Endothelial cell of umbilical vein (primary cell): ENCODE measurements around the gene MYLK. TPM values are rescaled to one million over a fixed set of nuclear protein-coding genes. Genes with fewer than 3 reads are reported as not detected.
A peak's percentile ranks its signal among the peaks of the same experiment; 100 is the strongest.

Source experiments
- BruUV-seq: library from RNA; stranded (reverse); fragments of 400-500 nt; replicated peaks from 2 replicates; lab custom pipeline; 2021; lab: Mats Ljungman, UMichigan
- CTCF ChIA-PET: fragments of 300-600, 350-600 bp; sonication (Branson Sonifier 250); formaldehyde crosslinking; loops from one replicate; lab custom pipeline; 2021; ENCODE audit warnings: antibody characterized with exemption, inconsistent platforms; lab: Charles Lee
- POLR2A ChIA-PET: fragments of 300-600, 350-600 bp; sonication (Branson Sonifier 250); formaldehyde crosslinking; loops from one replicate; lab custom pipeline; 2021; ENCODE audit warnings: antibody characterized with exemption, inconsistent platforms; lab: Charles Lee
- DNase-seq: peaks from one replicate; pipeline ENCODE4 v3.0.0-alpha.2; 2011; ENCODE audit warnings: low read depth, low spot score
- FAIRE-seq: peaks from 2 replicates; lab custom pipeline; 2011; peaks lifted over from hg19 to GRCh38; lab: Jason Lieb, UNC
- H2AFZ ChIP-seq: 2 replicates; pipeline ENCODE4 v1.6.0; 2012; ENCODE audit warnings: low read depth, low read length, control low read depth, inconsistent platforms
- H3K27ac ChIP-seq: 2 replicates; pipeline ENCODE4 v1.5.1; 2011; ENCODE audit warnings: low read depth, mild to moderate bottlenecking, control low read depth, low read length, moderate library complexity; ENCODE audit not compliant: insufficient read depth
- H3K27me3 ChIP-seq, 2 experiments: 2 replicates each; pipeline versions ENCODE4 v1.6.0 to v1.6.1; 2011; ENCODE audit warnings: low read length in 2 of 2, mixed read lengths in 1 of 2; ENCODE audit not compliant: control insufficient read depth in 2 of 2, insufficient read depth in 2 of 2
- H3K36me3 ChIP-seq, 2 experiments: 2 replicates in 1 of 2; 3 replicates in 1 of 2; pipeline ENCODE4 v1.5.1; 2011; ENCODE audit warnings: low read length in 2 of 2, mild to moderate bottlenecking in 1 of 2, moderate library complexity in 1 of 2; ENCODE audit not compliant: control insufficient read depth in 2 of 2, insufficient read depth in 2 of 2; ENCODE audit errors: extremely low read depth in 1 of 2
- H3K4me1 ChIP-seq: 3 replicates; pipeline ENCODE4 v1.5.1; 2011; ENCODE audit warnings: mild to moderate bottlenecking, low read length; ENCODE audit not compliant: control insufficient read depth, insufficient read depth; ENCODE audit errors: extremely low read depth
- H3K4me2 ChIP-seq: 2 replicates; pipeline ENCODE4 v1.6.1; 2011; ENCODE audit warnings: low read length, control low read depth, mixed read lengths; ENCODE audit not compliant: insufficient read depth
- H3K4me3 ChIP-seq, 3 experiments: fragments of 200-600 bp in 1 of 3; sonication (generic), shearing (Covaris generic) in 1 of 3; replicated peaks in 1 of 3; 2 replicates each; pipeline ENCODE4 v1.5.1; 2011 to 2016; ENCODE audit warnings: control low read depth in 3 of 3, low read length in 3 of 3, mild to moderate bottlenecking in 2 of 3, inconsistent platforms in 1 of 3, low read depth in 1 of 3, moderate library complexity in 1 of 3; ENCODE audit not compliant: insufficient read depth in 1 of 3
- H3K79me2 ChIP-seq: 2 replicates; pipeline ENCODE4 v1.6.0; 2012; ENCODE audit warnings: low read length, inconsistent platforms; ENCODE audit not compliant: control insufficient read depth, insufficient read depth
- H3K9ac ChIP-seq: replicated peaks from 2 replicates; pipeline ENCODE3; 2011; ENCODE audit warnings: low read length, control low read depth; ENCODE audit not compliant: insufficient read depth; ENCODE audit errors: extremely low read depth
- H3K9me1 ChIP-seq: replicated peaks from 3 replicates; pipeline ENCODE4 v1.6.0; 2011; ENCODE audit warnings: mild to moderate bottlenecking, low read length; ENCODE audit not compliant: control insufficient read depth, insufficient read depth; ENCODE audit errors: extremely low read depth
- H3K9me3 ChIP-seq: replicated peaks from 2 replicates; pipeline ENCODE4 v1.5.1; 2012; ENCODE audit warnings: low read length, inconsistent platforms; ENCODE audit not compliant: control insufficient read depth, insufficient read depth
- H4K20me1 ChIP-seq: replicated peaks from 2 replicates; pipeline ENCODE3; 2011; ENCODE audit warnings: mild to moderate bottlenecking, low read length; ENCODE audit not compliant: control insufficient read depth, insufficient read depth; ENCODE audit errors: extremely low read depth
- CTCF ChIP-seq, 2 donors: IDR thresholded peaks; 1 replicate in 1 of 2; 2 replicates in 1 of 2; pipeline ENCODE4 v1.5.1; 2011; ENCODE audit warnings: low read length in 2 of 2, mild to moderate bottlenecking in 2 of 2, moderate library complexity in 2 of 2, control low read depth in 1 of 2, inconsistent platforms in 1 of 2, low read depth in 1 of 2; ENCODE audit not compliant: insufficient read depth in 1 of 2; ENCODE audit errors: extremely low read depth in 1 of 2
- EZH2 ChIP-seq: IDR thresholded peaks from 2 replicates; pipeline ENCODE4 v1.6.1; 2012; ENCODE audit warnings: borderline replicate concordance, low read depth, mild to moderate bottlenecking, moderate library complexity, low read length, inconsistent platforms; ENCODE audit not compliant: severe bottlenecking
- FOS ChIP-seq: IDR thresholded peaks from 2 replicates; pipeline ENCODE4 v1.6.1; 2011; ENCODE audit warnings: mild to moderate bottlenecking, low read length, moderate library complexity, borderline replicate concordance; ENCODE audit not compliant: insufficient read depth
- GATA2 ChIP-seq: IDR thresholded peaks from 2 replicates; pipeline ENCODE4 v1.7.0; 2011; ENCODE audit warnings: low read depth, mild to moderate bottlenecking, moderate library complexity, mixed read lengths, low read length; ENCODE audit not compliant: insufficient read length, insufficient read depth
- JUN ChIP-seq: IDR thresholded peaks from 2 replicates; pipeline ENCODE4 v1.6.1; 2011; ENCODE audit warnings: borderline replicate concordance, low read depth; ENCODE audit not compliant: insufficient read length, insufficient read depth
- MYC ChIP-seq: IDR thresholded peaks from one replicate; pipeline ENCODE4 v1.6.1; 2011; ENCODE audit warnings: mild to moderate bottlenecking, low read depth, low read length
- POLR2A ChIP-seq: IDR thresholded peaks from 2 replicates; pipeline ENCODE4 v1.6.1; 2012; ENCODE audit warnings: low read depth, mild to moderate bottlenecking, control low read depth, low read length
- POLR2AphosphoS5 ChIP-seq: IDR thresholded peaks from 2 replicates; pipeline ENCODE4 v1.6.1; 2012; ENCODE audit warnings: low read depth, mild to moderate bottlenecking, control low read depth, low read length, moderate library complexity; ENCODE audit not compliant: insufficient read depth
- dilution Hi-C: fragments of 300-500 bp; cut with MboI; formaldehyde crosslinking; loops from one replicate; pipeline ENCODE4 v1.15.0; 2019; ENCODE audit warnings: low sequenced_read_pairs; ENCODE audit not compliant: extremely low pct_ligation_motif_present
- intact Hi-C: fragments of 100-400 bp; cut with micrococcal nuclease; formaldehyde crosslinking; loops from one replicate; pipeline ENCODE4 v1.10.0; 2022
- polyA plus RNA-seq, 4 experiments: library from polyadenylated mRNA; depleted of rRNA in 3 of 4; stranded (reverse) in 3 of 4; unstranded in 1 of 4; fragments of >200 nt; gene quantifications; 2 replicates each; pipeline versions ENCODE4 v1.2.1 to v1.2.3, GENCODE V29; 2011 to 2012; ENCODE audit warnings: missing spikeins in 1 of 4
- total RNA-seq: library from RNA; stranded (reverse); gene quantifications from 2 replicates; pipeline ENCODE4 v1.2.3, GENCODE V29; 2021
- TF ChIP-seq, protein P1 (sequence below): IDR thresholded peaks from 2 replicates; pipeline ENCODE4 v1.6.1; 2011; ENCODE audit not compliant: insufficient read depth, insufficient read length

Gene MYLK
- total and polyA plus RNA-seq, 2 donors (not counting 3 experiments of a cell fraction or from before 2014, with no cell fraction given) = 10.0 to 22.2 TPM

- intact Hi-C loops (loop anchor here (10.0 kb wide), 1 partner anchor 227 kb away; the partner anchor contains the start of gene MYLK), dilution Hi-C loops (no loop called here)
- peaks cover 28% of the 10 kb centered on the region for H3K4me1 ChIP-seq
- FAIRE-seq = peak; percentile 62
- no peaks in the 10 kb centered on the region for H3K9me1 ChIP-seq
- no peaks in the 10 kb centered on the region for H3K79me2 ChIP-seq
- BruUV-seq = no TSS peak
- POLR2A ChIA-PET = no interaction called here
- peak; percentile 44 for DNase-seq
- no peak overlapping the region for H2AFZ ChIP-seq
- TF ChIP-seq EZH2 = no peak
- TF ChIP-seq FOS = no peak
- TF ChIP-seq, protein P1, sequence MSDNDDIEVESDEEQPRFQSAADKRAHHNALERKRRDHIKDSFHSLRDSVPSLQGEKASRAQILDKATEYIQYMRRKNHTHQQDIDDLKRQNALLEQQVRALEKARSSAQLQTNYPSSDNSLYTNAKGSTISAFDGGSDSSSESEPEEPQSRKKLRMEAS = no peak
- TF ChIP-seq POLR2A = no peak
- no peak for TF ChIP-seq POLR2AphosphoS5
- TF ChIP-seq CTCF (IDR thresholded peaks at IDR 0.05; ENCODE audit: extremely low read depth in 1 of 2, insufficient read depth in 1 of 2, low read depth in 1 of 2, low read length in 2 of 2) = no peak
- TF ChIP-seq MYC = no peak
- no peak for TF ChIP-seq JUN
- TF ChIP-seq GATA2 = no peak
- no peak overlapping the region for H3K27ac ChIP-seq
- no peaks in the 10 kb centered on the region for H4K20me1 ChIP-seq
- H3K4me3 ChIP-seq = no peak overlapping the region
- no peaks in the 10 kb centered on the region for H3K9me3 ChIP-seq
- CTCF ChIA-PET = interaction anchor here (1.7 kb wide), 2 partner anchors 37 to 43 kb away, joined by 6 to 7 read pairs; no protein-coding TSS in a partner anchor
- no peaks in the 10 kb centered on the region for H3K27me3 ChIP-seq
- H3K9ac ChIP-seq = no peak overlapping the region
- H3K36me3 ChIP-seq = no peaks in the 10 kb centered on the region
- no peak overlapping the region for H3K4me2 ChIP-seq
Observed at GRCh38 chr3:123658118-123658851, 225.8 kb downstream of the MYLK start.
